K562 (cell line): ENCODE measurements around the gene PLEKHM3. TPM values are rescaled to one million over a fixed set of nuclear protein-coding genes. Genes with fewer than 3 reads are reported as not detected.

Experiments used
- ATAC-seq: fragments of 200-7000 bp; cut with Tn5 transposase; 3 replicates; pipeline ENCODE4 v1.9.1; 2020; ENCODE audit warnings: moderate library complexity
- BruUV-seq: library from RNA; stranded (reverse); fragments of 400-500 nt; replicated peaks from 2 replicates; lab custom pipeline; 2021; lab: Mats Ljungman, UMichigan
- CTCF ChIA-PET: fragments of 300-600 bp; formaldehyde crosslinking; extraction: SDS; loops from one replicate; lab custom pipeline; 2021; ENCODE audit warnings: low intra/inter-chr PET ratio; lab: Yijun Ruan, JAX
- POLR2A ChIA-PET: fragments of 300-600, 350-650 bp; sonication (Branson Sonifier 250); formaldehyde crosslinking; extraction: SDS; loops from one replicate; lab custom pipeline; 2021; ENCODE audit warnings: antibody characterized with exemption, inconsistent platforms; lab: Yijun Ruan, JAX
- DNase-seq, 4 experiments: peaks; one replicate each; pipeline versions ENCODE4 v3.0.0 to v3.0.0-alpha.2; 2011 to 2018; ENCODE audit warnings: low spot score in 3 of 4, mixed read lengths in 3 of 4; ENCODE audit errors: extremely low read depth in 1 of 4
- FAIRE-seq: peaks from 2 replicates; lab custom pipeline; 2011; peaks lifted over from hg19 to GRCh38; lab: Jason Lieb, UNC
- H2AFZ ChIP-seq: 2 replicates; pipeline ENCODE4 v1.6.0; 2011; ENCODE audit warnings: low read depth, low read length, control low read depth, inconsistent platforms
- H3K27ac ChIP-seq: fragments of 200-600 bp; 3 replicates; pipeline ENCODE4 v1.8.0; 2011; ENCODE audit warnings: low read depth, mild to moderate bottlenecking, control low read depth, inconsistent platforms, low read length, moderate library complexity, mixed read lengths; ENCODE audit errors: extremely low read depth
- H3K27me3 ChIP-seq, 2 experiments: fragments of 300-600 bp in 1 of 2; 2 replicates in 1 of 2; 3 replicates in 1 of 2; pipeline versions ENCODE4 v1.6.0 to v1.8.0; 2011; ENCODE audit warnings: inconsistent platforms in 2 of 2, low read length in 2 of 2, mild to moderate bottlenecking in 1 of 2, mixed read lengths in 1 of 2, moderate library complexity in 1 of 2; ENCODE audit not compliant: control insufficient read depth in 2 of 2, insufficient read depth in 2 of 2
- H3K36me3 ChIP-seq: fragments of 300-600 bp; 3 replicates; pipeline ENCODE4 v1.8.0; 2011; ENCODE audit warnings: mild to moderate bottlenecking, low read length, inconsistent platforms; ENCODE audit not compliant: control insufficient read depth, insufficient read depth
- H3K4me1 ChIP-seq, 2 experiments: fragments of 200-600 bp in 1 of 2; replicated peaks in 1 of 2; 2 replicates in 1 of 2; 3 replicates in 1 of 2; pipeline versions ENCODE4 v1.5.1 to v1.8.0; 2011; ENCODE audit warnings: inconsistent platforms in 2 of 2, low read length in 2 of 2, mild to moderate bottlenecking in 1 of 2, mixed read lengths in 1 of 2, moderate library complexity in 1 of 2; ENCODE audit not compliant: control insufficient read depth in 2 of 2, insufficient read depth in 2 of 2
- H3K4me2 ChIP-seq: 2 replicates; pipeline ENCODE4 v1.6.1; 2011; ENCODE audit warnings: low read length, control low read depth, inconsistent platforms, mixed read lengths; ENCODE audit not compliant: insufficient read depth
- H3K4me3 ChIP-seq: fragments of 200-600 bp; sonication (generic), shearing (Covaris generic); 2 replicates; pipeline ENCODE4 v1.5.1; 2016; ENCODE audit warnings: control low read depth, inconsistent platforms
- H3K79me2 ChIP-seq: fragments of 200-600 bp; 3 replicates; pipeline ENCODE4 v1.8.0; 2011; ENCODE audit warnings: low read length, inconsistent platforms; ENCODE audit not compliant: control insufficient read depth, insufficient read depth
- H3K9ac ChIP-seq, 2 experiments: 2 replicates each; pipeline versions ENCODE4 v1.6.0 to v1.6.1; 2011; ENCODE audit warnings: low read depth in 2 of 2, low read length in 2 of 2, control low read depth in 1 of 2, inconsistent platforms in 1 of 2, mild to moderate bottlenecking in 1 of 2, mixed read lengths in 1 of 2; ENCODE audit not compliant: insufficient read depth in 1 of 2
- H3K9me1 ChIP-seq: one replicate; pipeline ENCODE4 v1.6.0; 2011; ENCODE audit warnings: inconsistent platforms, mild to moderate bottlenecking, low read length, moderate library complexity; ENCODE audit not compliant: control insufficient read depth, insufficient read depth
- H3K9me3 ChIP-seq: replicated peaks from 2 replicates; pipeline ENCODE4 v1.5.1; 2011; ENCODE audit warnings: low read depth, low read length, inconsistent platforms; ENCODE audit not compliant: control insufficient read depth, insufficient read depth
- H4K20me1 ChIP-seq: replicated peaks from 2 replicates; pipeline ENCODE4 v1.6.1; 2011; ENCODE audit warnings: low read length, inconsistent platforms, mixed read lengths; ENCODE audit not compliant: control insufficient read depth, insufficient read depth
- CHD2 ChIP-seq: IDR thresholded peaks from 2 replicates; pipeline ENCODE4 v1.6.1; 2011; ENCODE audit warnings: low read depth, low read length
- MEIS2 ChIP-seq: fragments of 450-650 bp; IDR thresholded peaks from 2 replicates; pipeline ENCODE4 v1.6.1; 2014; ENCODE audit warnings: mild to moderate bottlenecking; ENCODE audit not compliant: partially characterized antibody
- RFX5 ChIP-seq: IDR thresholded peaks from 2 replicates; pipeline ENCODE4 v1.6.1; 2011; ENCODE audit warnings: low read depth, mild to moderate bottlenecking, improper control_type of control experiment, low read length
- WGBS: fragments of 100-300 bp; shearing (Covaris generic); methylation state at CpG from one replicate; pipeline ENCODE4 v1.1.6; 2016; ENCODE audit warnings: low coverage, mixed read lengths; ENCODE audit not compliant: insufficient coverage; ENCODE audit errors: missing lambda C conversion rate; 5-methylcytosine and 5-hydroxymethylcytosine counted together
- in situ Hi-C: fragments of 300-500 bp; cut with MboI; formaldehyde crosslinking; loops from 4 replicates; pipeline ENCODE4 v1.15.0; 2018; ENCODE audit warnings: inconsistent platforms, mixed read lengths
- intact Hi-C: fragments of 100-400 bp; cut with micrococcal nuclease; formaldehyde crosslinking; loops from 2 replicates; pipeline ENCODE4 v1.14.2; 2022
- polyA plus RNA-seq, 8 experiments: library from polyadenylated mRNA; depleted of rRNA in 4 of 8; stranded (reverse) in 5 of 8; unstranded in 3 of 8; fragments of >200 nt; fragmentation: Nextera tagmentation in 2 of 8; fragmentation: Illumina TruSeq in 1 of 8; extraction: Ambion mirVana in 2 of 8; extraction: Trizol in 1 of 8; gene quantifications; 2 replicates each; pipeline versions ENCODE4 v1.2.1 to v1.2.3, GENCODE V29; 2011 to 2014; ENCODE audit warnings: inconsistent platforms in 1 of 8, missing spikeins in 1 of 8
- total RNA-seq, 7 experiments: library from RNA; depleted of rRNA in 6 of 7; stranded (reverse); fragments of >200 nt in 6 of 7; fragmentation: Illumina TruSeq in 2 of 7; extraction: Trizol in 2 of 7; gene quantifications; 2 replicates each; pipeline versions ENCODE4 v1.2.1 to v1.2.3, GENCODE V29; 2011 to 2021; ENCODE audit warnings: low replicate concordance in 1 of 7
- TF ChIP-seq, protein P1 (sequence below): fragments of 250-450 bp; sonication (Bioruptor Pico); IDR thresholded peaks from 2 replicates; pipeline ENCODE4 v1.8.0; 2022; ENCODE audit warnings: inconsistent platforms
- TF ChIP-seq, protein P2 (sequence below): sonication (generic); formaldehyde crosslinking; IDR thresholded peaks from 2 replicates; pipeline ENCODE4 v1.8.0; 2022; ENCODE audit warnings: mild to moderate bottlenecking, missing genetic modification reagents, borderline replicate concordance

The PLEKHM3 gene
- total and polyA plus RNA-seq, 9 of the 15 experiments (the other 6 are each of a cell fraction or from before 2014, with no cell fraction given), result 0.24 to 1.6 (median 1.0) TPM

DNA sequence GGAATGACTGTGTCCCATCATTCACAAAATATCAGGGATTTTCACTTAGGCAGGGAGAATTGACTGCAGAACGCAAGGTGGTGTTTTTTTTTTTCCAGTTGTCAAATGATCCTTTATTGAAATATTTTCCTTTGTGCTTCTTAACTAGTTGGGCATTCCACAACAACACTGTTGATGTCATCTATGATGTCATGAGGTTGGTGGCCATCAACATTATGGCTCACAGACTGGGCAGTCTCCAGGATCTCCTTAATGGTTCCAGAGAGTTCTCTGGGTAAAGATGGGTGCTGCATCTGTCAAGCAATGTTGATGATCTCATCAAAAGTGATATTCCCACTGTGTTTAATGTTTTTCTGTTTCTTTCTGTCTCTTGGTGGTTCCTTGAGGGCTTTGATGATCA, 31.8 kb upstream of the PLEKHM3 start:
- POLR2A ChIA-PET, result no interaction called here
- Histone ChIP-seq H3K79me2 (no peaks in the 10 kb centered on the region), H3K9me1 (no peaks in the 10 kb centered on the region), H3K27ac (no peak overlapping the region), H3K36me3 (no peaks in the 10 kb centered on the region), H4K20me1 (no peaks in the 10 kb centered on the region), H3K4me3 (no peak overlapping the region), H2AFZ (no peak overlapping the region), H3K9me3 (no peaks in the 10 kb centered on the region; the same call in 1 of the 2 replicates), H3K4me2 (no peak overlapping the region), H3K4me1 (peaks cover 0 to 5% of the 10 kb centered on the region in 2 experiments; a peak in 2 of 5 replicates), H3K9ac (no peak overlapping the region), H3K27me3 (no peaks in the 10 kb centered on the region)
- ATAC-seq (no peak), DNase-seq (no peak), FAIRE-seq (no peak)
- WGBS, result 100% methylated on average over 1 of the region's 1 CpG
- in situ Hi-C loops (no loop called here), intact Hi-C loops (no loop called here)
- TF ChIP-seq RFX5 (no peak), CHD2 (no peak), MEIS2 (no peak)
- TF ChIP-seq, protein P1, sequence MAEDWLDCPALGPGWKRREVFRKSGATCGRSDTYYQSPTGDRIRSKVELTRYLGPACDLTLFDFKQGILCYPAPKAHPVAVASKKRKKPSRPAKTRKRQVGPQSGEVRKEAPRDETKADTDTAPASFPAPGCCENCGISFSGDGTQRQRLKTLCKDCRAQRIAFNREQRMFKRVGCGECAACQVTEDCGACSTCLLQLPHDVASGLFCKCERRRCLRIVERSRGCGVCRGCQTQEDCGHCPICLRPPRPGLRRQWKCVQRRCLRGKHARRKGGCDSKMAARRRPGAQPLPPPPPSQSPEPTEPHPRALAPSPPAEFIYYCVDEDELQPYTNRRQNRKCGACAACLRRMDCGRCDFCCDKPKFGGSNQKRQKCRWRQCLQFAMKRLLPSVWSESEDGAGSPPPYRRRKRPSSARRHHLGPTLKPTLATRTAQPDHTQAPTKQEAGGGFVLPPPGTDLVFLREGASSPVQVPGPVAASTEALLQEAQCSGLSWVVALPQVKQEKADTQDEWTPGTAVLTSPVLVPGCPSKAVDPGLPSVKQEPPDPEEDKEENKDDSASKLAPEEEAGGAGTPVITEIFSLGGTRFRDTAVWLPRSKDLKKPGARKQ (CRISPR knock-in tag), result no peak
- TF ChIP-seq, protein P2, sequence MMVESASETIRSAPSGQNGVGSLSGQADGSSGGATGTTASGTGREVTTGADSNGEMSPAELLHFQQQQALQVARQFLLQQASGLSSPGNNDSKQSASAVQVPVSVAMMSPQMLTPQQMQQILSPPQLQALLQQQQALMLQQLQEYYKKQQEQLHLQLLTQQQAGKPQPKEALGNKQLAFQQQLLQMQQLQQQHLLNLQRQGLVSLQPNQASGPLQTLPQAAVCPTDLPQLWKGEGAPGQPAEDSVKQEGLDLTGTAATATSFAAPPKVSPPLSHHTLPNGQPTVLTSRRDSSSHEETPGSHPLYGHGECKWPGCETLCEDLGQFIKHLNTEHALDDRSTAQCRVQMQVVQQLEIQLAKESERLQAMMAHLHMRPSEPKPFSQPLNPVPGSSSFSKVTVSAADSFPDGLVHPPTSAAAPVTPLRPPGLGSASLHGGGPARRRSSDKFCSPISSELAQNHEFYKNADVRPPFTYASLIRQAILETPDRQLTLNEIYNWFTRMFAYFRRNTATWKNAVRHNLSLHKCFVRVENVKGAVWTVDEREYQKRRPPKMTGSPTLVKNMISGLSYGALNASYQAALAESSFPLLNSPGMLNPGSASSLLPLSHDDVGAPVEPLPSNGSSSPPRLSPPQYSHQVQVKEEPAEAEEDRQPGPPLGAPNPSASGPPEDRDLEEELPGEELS (CRISPR knock-in tag), result no peak
- BruUV-seq, result no TSS peak
- CTCF ChIA-PET, result no interaction called here
